Endothelial cell (in vitro differentiated cells): ENCODE measurements around the gene BCAT1. TPM values are rescaled to one million over a fixed set of nuclear protein-coding genes. Genes with fewer than 3 reads are reported as not detected.

Experiments used
- DNase-seq: peaks from one replicate; pipeline ENCODE4 v3.0.0; 2021; ENCODE audit warnings: low spot score
- H3K27ac Mint-ChIP-seq: one replicate; pipeline ENCODE4 v1.8.0; 2021; ENCODE audit warnings: mixed read lengths, inconsistent platforms; ENCODE audit not compliant: unreplicated experiment
- H3K27me3 Mint-ChIP-seq: one replicate; pipeline ENCODE4 v1.8.0; 2021; ENCODE audit warnings: mild to moderate bottlenecking, moderate library complexity, mixed read lengths, inconsistent platforms; ENCODE audit not compliant: unreplicated experiment
- H3K36me3 Mint-ChIP-seq: one replicate; pipeline ENCODE4 v1.8.0; 2021; ENCODE audit warnings: mild to moderate bottlenecking, low read depth, mixed read lengths, inconsistent platforms; ENCODE audit not compliant: unreplicated experiment
- H3K4me1 Mint-ChIP-seq: one replicate; pipeline ENCODE4 v1.8.0; 2021; ENCODE audit warnings: mild to moderate bottlenecking, mixed read lengths, inconsistent platforms; ENCODE audit not compliant: unreplicated experiment
- H3K4me3 Mint-ChIP-seq: one replicate; pipeline ENCODE4 v1.8.0; 2021; ENCODE audit warnings: mild to moderate bottlenecking, mixed read lengths, inconsistent platforms; ENCODE audit not compliant: unreplicated experiment
- H3K9me3 Mint-ChIP-seq: one replicate; pipeline ENCODE4 v1.8.0; 2021; ENCODE audit warnings: mixed read lengths, inconsistent platforms; ENCODE audit not compliant: unreplicated experiment
- total RNA-seq: library from RNA; stranded (reverse); fragmentation: NEBNext Ultra II Directional; extraction: Animal tissue kit (Norgen Biotek cat#: 25700); gene quantifications from one replicate; pipeline ENCODE4 v1.2.1, GENCODE V29; 2021; ENCODE audit not compliant: unreplicated experiment
- TF ChIP-seq, protein P1 (sequence below): fragments of 200-600 bp; sonication (generic); IDR thresholded peaks from one replicate; pipeline ENCODE4 v1.5.0; 2021; ENCODE audit warnings: antibody characterized with exemption; ENCODE audit not compliant: unreplicated experiment

The BCAT1 gene
- total RNA-seq, 1 donor from 2014 or later: 110 TPM

DNA sequence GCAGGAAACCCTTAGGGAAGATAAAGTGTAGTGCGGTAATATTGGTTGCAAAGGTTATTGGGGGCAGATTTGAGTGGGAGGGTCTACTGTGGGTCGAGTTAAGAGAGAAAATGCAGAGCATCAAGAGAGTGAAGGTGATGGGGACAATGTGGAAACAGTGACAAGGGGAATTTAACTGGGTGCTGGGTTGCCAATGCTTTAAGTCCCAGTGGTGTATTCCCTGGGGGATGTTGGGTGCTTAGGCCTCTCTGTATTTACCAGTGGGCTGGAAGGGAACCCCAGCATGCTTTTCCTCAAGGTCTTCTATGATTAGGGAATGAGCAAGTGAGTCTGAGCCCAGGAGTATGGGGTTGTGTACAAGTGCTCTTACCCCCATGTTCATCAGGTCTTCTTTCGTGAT, 10.6 kb downstream of the BCAT1 start:
- TF ChIP-seq, protein P1, sequence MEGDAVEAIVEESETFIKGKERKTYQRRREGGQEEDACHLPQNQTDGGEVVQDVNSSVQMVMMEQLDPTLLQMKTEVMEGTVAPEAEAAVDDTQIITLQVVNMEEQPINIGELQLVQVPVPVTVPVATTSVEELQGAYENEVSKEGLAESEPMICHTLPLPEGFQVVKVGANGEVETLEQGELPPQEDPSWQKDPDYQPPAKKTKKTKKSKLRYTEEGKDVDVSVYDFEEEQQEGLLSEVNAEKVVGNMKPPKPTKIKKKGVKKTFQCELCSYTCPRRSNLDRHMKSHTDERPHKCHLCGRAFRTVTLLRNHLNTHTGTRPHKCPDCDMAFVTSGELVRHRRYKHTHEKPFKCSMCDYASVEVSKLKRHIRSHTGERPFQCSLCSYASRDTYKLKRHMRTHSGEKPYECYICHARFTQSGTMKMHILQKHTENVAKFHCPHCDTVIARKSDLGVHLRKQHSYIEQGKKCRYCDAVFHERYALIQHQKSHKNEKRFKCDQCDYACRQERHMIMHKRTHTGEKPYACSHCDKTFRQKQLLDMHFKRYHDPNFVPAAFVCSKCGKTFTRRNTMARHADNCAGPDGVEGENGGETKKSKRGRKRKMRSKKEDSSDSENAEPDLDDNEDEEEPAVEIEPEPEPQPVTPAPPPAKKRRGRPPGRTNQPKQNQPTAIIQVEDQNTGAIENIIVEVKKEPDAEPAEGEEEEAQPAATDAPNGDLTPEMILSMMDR: no peak
- Mint-ChIP-seq H3K27me3 (peaks cover 4% of the 10 kb centered on the region), H3K4me3 (no peak overlapping the region), H3K4me1 (no peaks in the 10 kb centered on the region), H3K27ac (no peak overlapping the region), H3K9me3 (no peaks in the 10 kb centered on the region), H3K36me3 (no peaks in the 10 kb centered on the region)
- no peak for DNase-seq

DNA sequence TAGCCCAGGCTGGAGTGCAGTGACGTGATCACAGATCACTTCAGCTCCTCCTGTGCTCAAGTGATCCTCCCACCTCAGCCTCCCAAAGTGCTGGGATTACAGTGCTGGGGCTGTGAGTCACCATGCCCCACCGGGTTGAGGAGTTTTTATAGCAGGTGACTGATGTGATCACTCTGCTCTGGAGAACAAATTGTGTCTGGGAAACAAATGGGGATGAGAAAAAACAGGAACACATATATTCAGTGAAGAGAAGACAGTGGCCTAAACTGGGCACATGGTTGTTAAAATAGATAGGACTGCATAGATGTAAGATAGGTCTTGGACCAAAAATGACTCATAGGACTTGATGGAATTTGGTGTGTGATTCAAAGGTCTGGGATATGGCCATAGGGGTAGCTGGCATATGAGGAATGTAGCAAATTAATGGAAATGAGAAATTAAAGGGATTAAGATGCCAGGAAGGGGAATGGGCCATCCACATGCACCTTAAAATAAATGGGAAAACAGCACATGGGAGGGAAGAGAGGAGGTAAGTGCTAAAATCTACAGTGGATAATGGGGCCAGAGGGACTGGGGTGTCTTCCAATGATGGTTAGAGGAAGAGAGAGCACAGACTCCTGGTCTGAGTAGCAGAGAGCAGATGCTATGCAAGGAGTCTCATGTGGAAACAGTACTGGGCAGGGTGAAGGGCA, 11.2 kb downstream of the BCAT1 start:
- Mint-ChIP-seq H3K4me1 (no peaks in the 10 kb centered on the region), H3K27me3 (peaks cover 4% of the 10 kb centered on the region), H3K27ac (no peak overlapping the region), H3K9me3 (no peaks in the 10 kb centered on the region), H3K36me3 (no peaks in the 10 kb centered on the region), H3K4me3 (no peak overlapping the region)
- TF ChIP-seq, protein P1: no peak
- DNase-seq: no peak

DNA sequence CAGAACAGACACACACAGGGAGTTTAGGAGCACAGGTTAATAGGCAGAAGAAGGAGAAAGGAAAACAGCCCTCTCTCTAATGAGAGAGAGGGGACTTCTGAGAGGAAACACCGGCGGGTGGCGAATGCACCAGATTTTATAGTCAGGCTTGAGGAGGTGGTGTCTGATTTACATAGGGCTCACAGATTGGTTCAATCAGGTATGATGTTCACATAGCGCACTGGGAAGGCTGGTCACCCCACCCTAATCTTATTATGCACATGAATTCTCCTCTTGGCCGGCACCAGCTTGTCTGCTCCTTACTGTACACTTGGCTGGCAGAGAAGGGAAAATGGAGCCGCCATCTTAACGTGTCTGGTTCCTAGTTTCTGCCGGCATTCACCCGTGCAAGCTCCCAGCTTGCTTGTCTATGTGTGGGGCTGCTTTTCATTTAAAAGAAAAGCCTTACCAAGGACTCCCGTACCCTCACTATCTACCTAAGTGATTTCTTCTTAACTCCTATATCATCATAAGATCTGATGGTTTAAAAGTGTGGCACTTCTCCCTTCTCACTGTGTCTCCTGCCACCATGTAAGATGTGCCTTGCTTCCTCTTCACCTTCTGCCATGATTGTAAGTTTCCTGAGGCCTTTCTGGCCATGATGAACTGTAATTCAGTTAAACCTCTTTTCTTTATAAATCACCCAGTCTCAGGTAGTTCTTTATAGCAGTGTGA, 15.1 kb downstream of the BCAT1 start:
- Mint-ChIP-seq H3K27ac (no peak overlapping the region), H3K36me3 (no peaks in the 10 kb centered on the region), H3K9me3 (no peaks in the 10 kb centered on the region), H3K27me3 (peaks cover 4% of the 10 kb centered on the region), H3K4me3 (no peak overlapping the region), H3K4me1 (peaks cover 12% of the 10 kb centered on the region)
- DNase-seq: no peak
- TF ChIP-seq, protein P1: no peak

DNA sequence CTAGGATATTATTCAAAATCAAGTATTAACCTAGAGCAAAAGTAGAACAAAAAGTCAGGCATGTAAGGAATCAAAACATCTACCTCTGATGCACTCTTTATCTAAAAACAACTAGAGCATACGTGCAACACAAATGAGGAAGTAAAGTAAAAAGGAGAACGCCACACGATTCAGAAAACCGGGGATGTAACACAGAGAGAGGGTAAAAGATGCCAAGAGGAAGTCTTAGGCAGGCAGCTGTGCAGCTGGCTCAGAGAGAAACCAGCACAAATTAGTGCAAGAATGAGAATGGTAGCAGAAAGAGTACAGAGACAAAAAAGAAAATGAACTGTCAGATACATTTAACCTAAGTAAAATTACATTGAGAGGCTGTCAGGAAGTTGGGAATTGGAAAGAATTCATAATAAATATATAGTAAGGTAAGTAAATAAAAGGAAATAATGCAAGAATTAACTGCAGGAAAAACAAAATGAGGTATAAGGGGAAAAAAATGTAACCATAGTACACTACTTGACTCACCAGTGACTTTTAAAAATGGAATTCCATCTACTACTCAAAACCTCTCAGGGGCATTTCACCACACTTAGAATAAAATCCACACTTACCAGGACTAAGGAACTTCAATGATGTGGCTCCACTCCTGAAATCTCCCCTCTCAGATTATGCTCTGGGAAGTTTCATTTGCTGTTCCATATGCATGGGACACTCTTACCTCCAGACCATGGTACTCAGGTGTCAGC, 17.1 kb downstream of the BCAT1 start:
- H3K27ac Mint-ChIP-seq: peak overlapping the region; percentile 1

More for the DNA sequence above, 17.1 kb downstream of the BCAT1 start:
- peaks cover 12% of the 10 kb centered on the region for H3K4me1 Mint-ChIP-seq
- H3K27me3 Mint-ChIP-seq: no peaks in the 10 kb centered on the region
- peaks cover 3% of the 10 kb centered on the region for H3K36me3 Mint-ChIP-seq
- TF ChIP-seq, protein P1: no peak
- H3K4me3 Mint-ChIP-seq: no peak overlapping the region
- no peak for DNase-seq
- H3K9me3 Mint-ChIP-seq: no peaks in the 10 kb centered on the region
